22Rv1 (cell line): Measurements from ENCODE around the gene LTBP1.
"Not testable (repeated sequence)": the region's sequence is repeated elsewhere in the genome, so short reads cannot be mapped to it uniquely, and the experiment has no call there.

Experiments used
- ZFX ChIP-seq: fragments of 450-650 bp; IDR thresholded peaks from 2 replicates; pipeline ENCODE4 v1.6.1; 2017; ENCODE audit warnings: antibody characterized with exemption, borderline replicate concordance
- TF ChIP-seq, protein P1 (sequence below): fragments of 450-650 bp; IDR thresholded peaks from 2 replicates; pipeline ENCODE4 v1.5.1; 2017; ENCODE audit warnings: mild to moderate bottlenecking

DNA sequence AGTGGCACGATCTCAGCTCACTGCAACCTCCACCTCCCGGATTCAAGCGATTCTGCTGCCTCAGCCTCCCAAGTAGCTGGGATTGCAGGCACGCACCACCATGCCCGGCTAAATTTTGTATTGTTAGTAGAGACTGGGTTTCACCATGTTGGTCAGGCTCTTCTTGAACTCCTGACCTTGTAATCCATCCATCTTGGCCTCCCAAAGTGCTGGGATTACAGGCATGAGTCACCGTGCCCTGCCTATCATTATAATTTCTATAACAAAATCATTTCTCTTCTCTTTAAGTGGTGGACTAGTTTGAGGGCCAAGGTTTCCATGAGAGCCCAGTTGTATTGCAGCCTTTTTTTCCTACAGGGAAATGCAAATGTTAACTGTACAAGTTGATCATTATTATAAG is 442.9 kb downstream of the LTBP1 start:
- TF ChIP-seq, protein P1, sequence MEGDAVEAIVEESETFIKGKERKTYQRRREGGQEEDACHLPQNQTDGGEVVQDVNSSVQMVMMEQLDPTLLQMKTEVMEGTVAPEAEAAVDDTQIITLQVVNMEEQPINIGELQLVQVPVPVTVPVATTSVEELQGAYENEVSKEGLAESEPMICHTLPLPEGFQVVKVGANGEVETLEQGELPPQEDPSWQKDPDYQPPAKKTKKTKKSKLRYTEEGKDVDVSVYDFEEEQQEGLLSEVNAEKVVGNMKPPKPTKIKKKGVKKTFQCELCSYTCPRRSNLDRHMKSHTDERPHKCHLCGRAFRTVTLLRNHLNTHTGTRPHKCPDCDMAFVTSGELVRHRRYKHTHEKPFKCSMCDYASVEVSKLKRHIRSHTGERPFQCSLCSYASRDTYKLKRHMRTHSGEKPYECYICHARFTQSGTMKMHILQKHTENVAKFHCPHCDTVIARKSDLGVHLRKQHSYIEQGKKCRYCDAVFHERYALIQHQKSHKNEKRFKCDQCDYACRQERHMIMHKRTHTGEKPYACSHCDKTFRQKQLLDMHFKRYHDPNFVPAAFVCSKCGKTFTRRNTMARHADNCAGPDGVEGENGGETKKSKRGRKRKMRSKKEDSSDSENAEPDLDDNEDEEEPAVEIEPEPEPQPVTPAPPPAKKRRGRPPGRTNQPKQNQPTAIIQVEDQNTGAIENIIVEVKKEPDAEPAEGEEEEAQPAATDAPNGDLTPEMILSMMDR, result not testable (repeated sequence)
- not testable (repeated sequence) for TF ChIP-seq ZFX
